ENCODE measurements around the gene RNPS1. TPM values are rescaled to one million over a fixed set of nuclear protein-coding genes. Genes with fewer than 3 reads are reported as not detected.

Gene RNPS1
- total RNA-seq, 1 donor = 81.1 TPM

- no peak for TF ChIP-seq CTCF (IDR thresholded peaks at IDR 0.05; ENCODE audit: extremely low read depth, low read depth, low read length)
- Histone ChIP-seq H3K4me2 (ENCODE audit: insufficient read depth, low read length) (no peak overlapping the region), H3K4me1 (ENCODE audit: insufficient read depth, low read length) (peaks cover 6% of the 10 kb centered on the region), H3K4me3 (ENCODE audit: insufficient read depth, low read length) (no peak overlapping the region), H3K79me2 (ENCODE audit: insufficient read depth, low read length) (no peaks in the 10 kb centered on the region), H2AFZ (ENCODE audit: low read length) (no peak overlapping the region), H3K27ac (ENCODE audit: low read depth, low read length) (no peak overlapping the region), H3K36me3 (ENCODE audit: insufficient read depth, low read length) (peaks cover 23% of the 10 kb centered on the region), H4K20me1 (ENCODE audit: insufficient read depth, low read length) (peaks cover 22% of the 10 kb centered on the region), H3K9me3 (ENCODE audit: low read depth, low read length) (no peaks in the 10 kb centered on the region), H3K27me3 (ENCODE audit: insufficient read depth, low read length) (peaks cover 13% of the 10 kb centered on the region)
- DNase-seq (ENCODE audit: insufficient read length, low spot score, missing footprints) = no peak
These were observed 32.1 kb downstream of the RNPS1 start for GRCh38 chr16:2235695-2236336.

- H3K36me3 ChIP-seq (ENCODE audit: insufficient read depth, low read length) = peaks cover 23% of the 10 kb centered on the region
- peaks cover 23% of the 10 kb centered on the region for H4K20me1 ChIP-seq (ENCODE audit: insufficient read depth, low read length)
- H3K79me2 ChIP-seq (ENCODE audit: insufficient read depth, low read length) = no peaks in the 10 kb centered on the region
- H3K4me3 ChIP-seq (ENCODE audit: insufficient read depth, low read length) = no peak overlapping the region
- peaks cover 13% of the 10 kb centered on the region for H3K27me3 ChIP-seq (ENCODE audit: insufficient read depth, low read length)
- no peaks in the 10 kb centered on the region for H3K9me3 ChIP-seq (ENCODE audit: low read depth, low read length)
- no peak overlapping the region for H2AFZ ChIP-seq (ENCODE audit: low read length)
- no peak overlapping the region for H3K4me2 ChIP-seq (ENCODE audit: insufficient read depth, low read length)
- no peak for TF ChIP-seq CTCF (IDR thresholded peaks at IDR 0.05; ENCODE audit: extremely low read depth, low read depth, low read length)
- peaks cover 6% of the 10 kb centered on the region for H3K4me1 ChIP-seq (ENCODE audit: insufficient read depth, low read length)
- H3K27ac ChIP-seq (ENCODE audit: low read depth, low read length) = no peak overlapping the region
- DNase-seq (ENCODE audit: insufficient read length, low spot score, missing footprints) = no peak
These were observed 32.7 kb downstream of the RNPS1 start for GRCh38 chr16:2235234-2235651.

GRCh38 chr16:2234813-2235170 is 33.1 kb downstream of the RNPS1 start:
- Histone ChIP-seq H3K4me3 (ENCODE audit: insufficient read depth, low read length) (no peak overlapping the region), H3K36me3 (ENCODE audit: insufficient read depth, low read length) (peaks cover 27% of the 10 kb centered on the region), H3K9me3 (ENCODE audit: low read depth, low read length) (no peaks in the 10 kb centered on the region), H2AFZ (ENCODE audit: low read length) (no peak overlapping the region), H3K79me2 (ENCODE audit: insufficient read depth, low read length) (peaks cover 3% of the 10 kb centered on the region), H4K20me1 (ENCODE audit: insufficient read depth, low read length) (peaks cover 25% of the 10 kb centered on the region), H3K4me1 (ENCODE audit: insufficient read depth, low read length) (peaks cover 6% of the 10 kb centered on the region), H3K4me2 (ENCODE audit: insufficient read depth, low read length) (no peak overlapping the region), H3K27ac (ENCODE audit: low read depth, low read length) (no peak overlapping the region), H3K27me3 (ENCODE audit: insufficient read depth, low read length) (peaks cover 13% of the 10 kb centered on the region)
- no peak for DNase-seq (ENCODE audit: insufficient read length, low spot score, missing footprints)
- no peak for TF ChIP-seq CTCF (IDR thresholded peaks at IDR 0.05; ENCODE audit: extremely low read depth, low read depth, low read length)

GRCh38 chr16:2233872-2234812 is 33.8 kb downstream of the RNPS1 start:
- Histone ChIP-seq H3K4me2 (ENCODE audit: insufficient read depth, low read length) (no peak overlapping the region), H3K9me3 (ENCODE audit: low read depth, low read length) (no peaks in the 10 kb centered on the region), H3K79me2 (ENCODE audit: insufficient read depth, low read length) (peaks cover 9% of the 10 kb centered on the region), H4K20me1 (ENCODE audit: insufficient read depth, low read length) (peaks cover 30% of the 10 kb centered on the region), H3K4me3 (ENCODE audit: insufficient read depth, low read length) (no peak overlapping the region), H3K4me1 (ENCODE audit: insufficient read depth, low read length) (peaks cover 6% of the 10 kb centered on the region), H3K27ac (ENCODE audit: low read depth, low read length) (no peak overlapping the region), H3K27me3 (ENCODE audit: insufficient read depth, low read length) (peaks cover 13% of the 10 kb centered on the region), H2AFZ (ENCODE audit: low read length) (no peak overlapping the region), H3K36me3 (ENCODE audit: insufficient read depth, low read length) (peaks cover 33% of the 10 kb centered on the region)
- TF ChIP-seq CTCF (IDR thresholded peaks at IDR 0.05; ENCODE audit: extremely low read depth, low read depth, low read length) = no peak
- DNase-seq (ENCODE audit: insufficient read length, low spot score, missing footprints) = no peak

Measured in osteoblast (primary cell).